ENCODE measurements around the gene SPATA3.

Gene SPATA3

GRCh38 chr2:231051116-231051515 lies 55.2 kb downstream of the SPATA3 start:
- DNase-seq: no peak

- peak; percentile 85 for DNase-seq
Observed at GRCh38 chr2:231052494-231053451, 56.9 kb downstream of the SPATA3 start.

- no peak for DNase-seq
Observed at GRCh38 chr2:231053846-231054245, 57.9 kb downstream of the SPATA3 start.

GRCh38 chr2:231056453-231057416 lies 60.8 kb downstream of the SPATA3 start, which contains the start of gene PSMD1:
Gene PSMD1, plus strand, starts transcription at chr2:231056867. Its CDS starts 159 bp downstream, at chr2:231057026.
- DNase-seq: peak; percentile 94

- no peak for DNase-seq
Observed at GRCh38 chr2:231057590-231057989, 61.7 kb downstream of the SPATA3 start.

Measured in stimulated activated CD4-positive, alpha-beta T cell treated with anti-CD3 and anti-CD28 coated beads, Interleukin-1b, Interleukin-23, amount 100 ng/mL, for 48 hours (primary cell).